T47D (cell line): Measurements from ENCODE around the gene ATRX.
"Not testable (repeated sequence)": the region's sequence is repeated elsewhere in the genome, so short reads cannot be mapped to it uniquely, and the experiment has no call there.

ENCODE experiments used
- DNase-seq, 2 experiments: peaks; one replicate each; pipeline versions ENCODE4 v3.0.0 to v3.0.0-alpha.2; 2011 to 2012; ENCODE audit warnings: low read depth in 1 of 2, low spot score in 1 of 2
- JUND ChIP-seq: IDR thresholded peaks from 2 replicates; pipeline ENCODE4 v1.6.1; 2012; ENCODE audit warnings: low read depth
- in situ Hi-C: cut with HindIII; loops from 2 replicates; pipeline ENCODE4 v1.10.0; 2016; ENCODE audit warnings: low sequenced_read_pairs, low pct_unique_long_range_greater_than_20kb

The ATRX gene

GRCh38 chrX:77565278-77565677 lies 220.7 kb downstream of the ATRX start:
- TF ChIP-seq JUND = no peak
- no peak for DNase-seq
- in situ Hi-C loops = no loop called here

- in situ Hi-C loops = no loop called here
- no peak for DNase-seq
- TF ChIP-seq JUND = no peak
Observed at GRCh38 chrX:77564823-77565222, 221.2 kb downstream of the ATRX start.

- in situ Hi-C loops = no loop called here
- TF ChIP-seq JUND = no peak
- no peak for DNase-seq
Observed at GRCh38 chrX:77561372-77561771, 224.6 kb downstream of the ATRX start.

GRCh38 chrX:77556276-77556675 lies 229.7 kb downstream of the ATRX start:
- no peak for TF ChIP-seq JUND
- no peak for DNase-seq
- in situ Hi-C loops = no loop called here

GRCh38 chrX:77548751-77549150 lies 237.3 kb downstream of the ATRX start:
- in situ Hi-C loops = no loop called here
- TF ChIP-seq JUND = no peak
- DNase-seq = no peak

GRCh38 chrX:77539778-77540177 lies 246.2 kb downstream of the ATRX start:
- in situ Hi-C loops, DNase-seq: not testable (repeated sequence)

GRCh38 chrX:77531261-77531660 lies 254.8 kb downstream of the ATRX start:
- DNase-seq, in situ Hi-C loops: not testable (repeated sequence)

GRCh38 chrX:77528034-77528433 lies 258.0 kb downstream of the ATRX start:
- in situ Hi-C loops = no loop called here
- no peak for DNase-seq
- no peak for TF ChIP-seq JUND

- in situ Hi-C loops = no loop called here
- DNase-seq = no peak
Observed at GRCh38 chrX:77527233-77528001, 258.6 kb downstream of the ATRX start.

GRCh38 chrX:77519765-77520164 lies 266.3 kb downstream of the ATRX start:
- no peak for TF ChIP-seq JUND
- no peak for DNase-seq
- in situ Hi-C loops = no loop called here

More at GRCh38 chrX:77527233-77528001, 258.6 kb downstream of the ATRX start:
- TF ChIP-seq JUND = no peak

- no peak for DNase-seq
- in situ Hi-C loops = no loop called here
- TF ChIP-seq JUND = no peak
Observed at GRCh38 chrX:77514177-77514576, 271.8 kb downstream of the ATRX start.

GRCh38 chrX:77510007-77510406 lies 276.0 kb downstream of the ATRX start:
- TF ChIP-seq JUND = no peak
- in situ Hi-C loops = no loop called here
- DNase-seq = no peak

- in situ Hi-C loops = no loop called here
- DNase-seq = no peak
- no peak for TF ChIP-seq JUND
Observed at GRCh38 chrX:77505227-77505626, 280.8 kb downstream of the ATRX start.

GRCh38 chrX:77502951-77503525 lies 283.0 kb downstream of the ATRX start:
- in situ Hi-C loops = no loop called here
- no peak for DNase-seq
- no peak for TF ChIP-seq JUND

- in situ Hi-C loops, DNase-seq: not testable (repeated sequence)
Observed at GRCh38 chrX:77500164-77500563, 285.9 kb downstream of the ATRX start.
